ENCODE measurements around the gene DNAJC4.

Gene DNAJC4

DNA sequence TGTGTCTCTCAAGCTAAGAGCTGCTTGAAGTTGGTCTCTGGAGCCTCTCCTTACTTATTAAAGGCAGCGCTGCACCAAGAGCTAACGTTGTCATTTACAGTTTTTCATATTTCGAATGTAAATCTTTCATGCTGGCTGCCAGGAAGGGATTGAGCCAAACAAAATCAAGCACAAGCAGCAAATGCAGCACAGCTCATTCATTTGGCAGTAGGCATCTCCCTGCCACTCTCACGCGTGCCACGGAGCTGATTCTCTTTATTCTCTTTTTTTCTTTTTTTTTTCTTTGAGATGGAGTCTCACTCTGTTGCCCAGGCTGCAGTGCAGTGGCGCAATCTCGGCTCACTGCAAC, 2.6 kb downstream of the DNAJC4 start:
- in situ Hi-C loops (cut with MboI; ENCODE audit: low pct_unique_long_range_greater_than_20kb, low sequenced_read_pairs, unreplicated experiment): no loop called here
- TF ChIP-seq, protein P1, sequence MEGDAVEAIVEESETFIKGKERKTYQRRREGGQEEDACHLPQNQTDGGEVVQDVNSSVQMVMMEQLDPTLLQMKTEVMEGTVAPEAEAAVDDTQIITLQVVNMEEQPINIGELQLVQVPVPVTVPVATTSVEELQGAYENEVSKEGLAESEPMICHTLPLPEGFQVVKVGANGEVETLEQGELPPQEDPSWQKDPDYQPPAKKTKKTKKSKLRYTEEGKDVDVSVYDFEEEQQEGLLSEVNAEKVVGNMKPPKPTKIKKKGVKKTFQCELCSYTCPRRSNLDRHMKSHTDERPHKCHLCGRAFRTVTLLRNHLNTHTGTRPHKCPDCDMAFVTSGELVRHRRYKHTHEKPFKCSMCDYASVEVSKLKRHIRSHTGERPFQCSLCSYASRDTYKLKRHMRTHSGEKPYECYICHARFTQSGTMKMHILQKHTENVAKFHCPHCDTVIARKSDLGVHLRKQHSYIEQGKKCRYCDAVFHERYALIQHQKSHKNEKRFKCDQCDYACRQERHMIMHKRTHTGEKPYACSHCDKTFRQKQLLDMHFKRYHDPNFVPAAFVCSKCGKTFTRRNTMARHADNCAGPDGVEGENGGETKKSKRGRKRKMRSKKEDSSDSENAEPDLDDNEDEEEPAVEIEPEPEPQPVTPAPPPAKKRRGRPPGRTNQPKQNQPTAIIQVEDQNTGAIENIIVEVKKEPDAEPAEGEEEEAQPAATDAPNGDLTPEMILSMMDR (IDR thresholded peaks at IDR 0.05; ENCODE audit: extremely low read depth, insufficient read depth, missing control alignments): no peak

DNA sequence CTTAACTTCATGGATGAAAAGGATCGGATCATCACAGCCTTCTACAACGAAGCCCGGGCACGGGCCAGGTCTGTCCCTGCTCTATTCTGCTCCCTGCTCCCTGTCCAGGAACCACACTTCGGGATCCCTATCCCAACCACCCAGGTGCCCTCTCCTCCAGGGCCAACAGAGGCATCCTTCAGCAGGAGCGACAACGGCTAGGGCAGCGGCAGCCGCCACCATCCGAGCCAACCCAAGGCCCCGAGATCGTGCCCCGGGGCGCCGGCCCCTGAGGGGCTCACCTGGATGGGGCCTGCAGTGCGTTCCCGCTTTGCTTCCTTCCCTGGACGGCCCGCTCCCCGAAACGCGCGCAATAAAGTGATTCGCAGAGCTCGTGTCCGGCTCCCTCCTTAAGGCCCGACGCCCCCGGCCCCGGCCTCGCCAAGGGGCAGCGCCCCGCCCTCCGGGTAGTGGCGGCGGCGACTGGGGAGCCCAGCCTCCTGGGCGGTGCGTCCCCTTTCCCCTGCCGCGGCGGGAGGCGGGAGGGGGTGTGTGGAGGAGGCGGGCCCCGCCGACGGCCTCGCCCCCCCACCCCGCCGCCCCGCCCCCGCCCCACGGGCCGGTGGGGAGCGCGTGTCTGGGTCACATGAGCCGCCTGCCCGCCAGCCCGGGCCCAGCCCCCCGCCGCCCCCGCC, 3.7 kb downstream of the DNAJC4 start, which contains the start of gene VEGFB:
VEGFB (plus strand) TSS at position 672 of the 674 bp plus-strand sequence. CDS start 250 bp downstream, outside the sequence.
- TF ChIP-seq, protein P1 (IDR thresholded peaks at IDR 0.05; ENCODE audit: extremely low read depth, insufficient read depth, missing control alignments): no peak
- in situ Hi-C loops (cut with MboI; ENCODE audit: low pct_unique_long_range_greater_than_20kb, low sequenced_read_pairs, unreplicated experiment): no loop called here
- peak; percentile 90 for DNase-seq (ENCODE audit: low spot score)

More for the DNA sequence above, 2.6 kb downstream of the DNAJC4 start:
- DNase-seq (ENCODE audit: low spot score): no peak

- in situ Hi-C loops (cut with MboI; ENCODE audit: low pct_unique_long_range_greater_than_20kb, low sequenced_read_pairs, unreplicated experiment): no loop called here
- no peak for DNase-seq (ENCODE audit: low spot score)
- TF ChIP-seq, protein P1 (IDR thresholded peaks at IDR 0.05; ENCODE audit: extremely low read depth, insufficient read depth, missing control alignments): no peak
Observed at GRCh38 chr11:64234647-64235379, 4.5 kb downstream of the DNAJC4 start.

DNA sequence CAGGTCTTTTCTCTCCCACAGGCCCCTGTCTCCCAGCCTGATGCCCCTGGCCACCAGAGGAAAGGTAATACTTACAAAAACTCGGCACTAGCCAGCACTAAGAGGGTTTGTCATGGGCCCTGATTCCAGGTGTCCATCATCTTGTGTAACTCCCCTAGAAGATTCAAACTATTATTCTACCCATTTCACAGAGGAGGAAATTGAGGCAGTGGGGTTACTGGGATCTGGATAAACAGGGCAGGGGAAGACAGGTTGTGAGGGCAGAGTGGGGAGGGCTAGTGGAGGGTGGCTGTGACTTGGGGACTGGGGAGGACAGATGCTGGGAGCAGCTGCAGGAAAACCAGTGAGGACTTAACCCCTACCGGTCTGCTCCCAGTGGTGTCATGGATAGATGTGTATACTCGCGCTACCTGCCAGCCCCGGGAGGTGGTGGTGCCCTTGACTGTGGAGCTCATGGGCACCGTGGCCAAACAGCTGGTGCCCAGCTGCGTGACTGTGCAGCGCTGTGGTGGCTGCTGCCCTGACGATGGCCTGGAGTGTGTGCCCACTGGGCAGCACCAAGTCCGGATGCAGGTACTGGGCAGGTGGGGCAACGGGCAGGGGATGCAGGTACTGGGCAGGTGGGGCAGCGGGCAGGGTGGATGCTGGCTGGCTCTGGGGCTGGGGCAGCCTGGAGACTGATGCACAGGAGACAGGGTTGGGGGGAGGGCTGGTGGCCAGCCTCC, 5.3 kb downstream of the DNAJC4 start:
- in situ Hi-C loops (cut with MboI; ENCODE audit: low pct_unique_long_range_greater_than_20kb, low sequenced_read_pairs, unreplicated experiment): no loop called here
- no peak for DNase-seq (ENCODE audit: low spot score)
- TF ChIP-seq, protein P1 (IDR thresholded peaks at IDR 0.05; ENCODE audit: extremely low read depth, insufficient read depth, missing control alignments): no peak

DNA sequence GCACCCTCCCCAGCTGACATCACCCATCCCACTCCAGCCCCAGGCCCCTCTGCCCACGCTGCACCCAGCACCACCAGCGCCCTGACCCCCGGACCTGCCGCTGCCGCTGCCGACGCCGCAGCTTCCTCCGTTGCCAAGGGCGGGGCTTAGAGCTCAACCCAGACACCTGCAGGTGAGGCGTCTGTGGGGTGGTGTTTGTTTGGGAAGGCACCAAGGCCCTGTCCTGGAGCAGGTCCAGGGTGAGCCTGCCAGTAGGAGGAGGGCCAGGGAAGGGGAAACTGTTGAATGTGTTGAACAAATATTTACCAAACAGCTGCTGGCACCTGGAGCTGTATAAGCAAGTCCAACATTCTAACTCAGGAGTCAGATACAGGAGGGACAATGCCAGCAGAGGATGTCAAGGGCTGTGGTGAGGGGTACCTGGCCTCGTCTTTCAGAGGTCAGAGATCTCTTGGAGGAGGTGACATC, 7.2 kb downstream of the DNAJC4 start:
- TF ChIP-seq, protein P1 (IDR thresholded peaks at IDR 0.05; ENCODE audit: extremely low read depth, insufficient read depth, missing control alignments): no peak
- no peak for DNase-seq (ENCODE audit: low spot score)
- in situ Hi-C loops (cut with MboI; ENCODE audit: low pct_unique_long_range_greater_than_20kb, low sequenced_read_pairs, unreplicated experiment): no loop called here

DNA sequence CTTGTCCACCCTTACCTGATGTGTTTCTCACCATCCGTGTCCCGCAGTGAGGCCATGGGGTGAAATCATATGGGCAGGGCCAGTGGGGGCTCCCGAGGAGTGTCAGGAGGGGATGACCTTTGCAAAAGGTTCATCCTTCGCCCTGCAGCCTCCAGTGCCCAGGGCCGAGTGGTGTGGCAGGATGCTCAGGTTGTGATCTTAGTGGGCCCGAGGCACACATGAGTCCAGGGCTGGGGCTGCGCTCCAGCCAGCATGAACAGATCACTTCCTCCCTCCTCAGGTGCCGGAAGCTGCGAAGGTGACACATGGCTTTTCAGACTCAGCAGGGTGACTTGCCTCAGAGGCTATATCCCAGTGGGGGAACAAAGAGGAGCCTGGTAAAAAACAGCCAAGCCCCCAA, 7.7 kb downstream of the DNAJC4 start:
- DNase-seq (ENCODE audit: low spot score): no peak

More for the DNA sequence above, 7.7 kb downstream of the DNAJC4 start:
- in situ Hi-C loops (cut with MboI; ENCODE audit: low pct_unique_long_range_greater_than_20kb, low sequenced_read_pairs, unreplicated experiment): no loop called here
- TF ChIP-seq, protein P1 (IDR thresholded peaks at IDR 0.05; ENCODE audit: extremely low read depth, insufficient read depth, missing control alignments): no peak
